IMR-90 (cell line): ENCODE measurements around the gene TRDMT1.

Experiments
- BHLHE40 ChIP-seq: fragments of 150-350 bp; IDR thresholded peaks from 2 replicates; pipeline ENCODE4 v1.6.1; 2016; ENCODE audit warnings: mild to moderate bottlenecking, low read depth, low read length
- CEBPB ChIP-seq: IDR thresholded peaks from 2 replicates; pipeline ENCODE4 v1.6.1; 2012; ENCODE audit warnings: low read depth, low read length, improper control_type of control experiment
- CHD1 ChIP-seq: IDR thresholded peaks from 2 replicates; pipeline ENCODE4 v1.6.1; 2012; ENCODE audit warnings: low read depth, low read length, improper control_type of control experiment
- MAZ ChIP-seq: IDR thresholded peaks from 2 replicates; pipeline ENCODE4 v1.6.1; 2012; ENCODE audit warnings: low read depth, mild to moderate bottlenecking, low read length, improper control_type of control experiment, moderate library complexity, borderline replicate concordance
- MXI1 ChIP-seq: IDR thresholded peaks from 2 replicates; pipeline ENCODE4 v1.6.1; 2012; ENCODE audit warnings: low read depth, mild to moderate bottlenecking, low read length, moderate library complexity, borderline replicate concordance
- NFE2L2 ChIP-seq: fragments of 150-350 bp; IDR thresholded peaks from 2 replicates; pipeline ENCODE4 v1.6.1; 2016; ENCODE audit warnings: low read depth, mild to moderate bottlenecking, low read length
- POLR2A ChIP-seq: IDR thresholded peaks from 2 replicates; pipeline ENCODE4 v1.6.1; 2012; ENCODE audit warnings: mild to moderate bottlenecking, low read depth, low read length
- RAD21 ChIP-seq: IDR thresholded peaks from 2 replicates; pipeline ENCODE4 v1.6.1; 2012; ENCODE audit warnings: low read length, improper control_type of control experiment
- RCOR1 ChIP-seq: IDR thresholded peaks from 2 replicates; pipeline ENCODE4 v1.6.1; 2012; ENCODE audit warnings: mild to moderate bottlenecking, low read length, improper control_type of control experiment; ENCODE audit not compliant: insufficient replicate concordance
- RFX5 ChIP-seq: IDR thresholded peaks from 2 replicates; pipeline ENCODE4 v1.8.0; 2012; ENCODE audit warnings: low read depth, mild to moderate bottlenecking, low read length, moderate library complexity
- SMC3 ChIP-seq: fragments of 150-350 bp; IDR thresholded peaks from 2 replicates; pipeline ENCODE4 v1.6.1; 2016; ENCODE audit warnings: low read depth, mild to moderate bottlenecking, antibody characterized with exemption, low read length, moderate library complexity
- TF ChIP-seq, protein P1 (sequence below): conservative IDR thresholded peaks from 2 replicates; pipeline ENCODE4 v1.5.1; 2012; ENCODE audit warnings: mild to moderate bottlenecking, low read depth, low read length, improper control_type of control experiment
- TF ChIP-seq, protein P2 (sequence below): fragments of 150-350 bp; IDR thresholded peaks from 2 replicates; pipeline ENCODE4 v1.6.1; 2017; ENCODE audit warnings: mild to moderate bottlenecking, antibody characterized with exemption, low read length, low read depth
- TF ChIP-seq, protein P3 (sequence below): fragments of 150-350 bp; IDR thresholded peaks from 2 replicates; pipeline ENCODE4 v1.6.1; 2016; ENCODE audit warnings: low read depth, mild to moderate bottlenecking, low read length, moderate library complexity, borderline replicate concordance

DNA sequence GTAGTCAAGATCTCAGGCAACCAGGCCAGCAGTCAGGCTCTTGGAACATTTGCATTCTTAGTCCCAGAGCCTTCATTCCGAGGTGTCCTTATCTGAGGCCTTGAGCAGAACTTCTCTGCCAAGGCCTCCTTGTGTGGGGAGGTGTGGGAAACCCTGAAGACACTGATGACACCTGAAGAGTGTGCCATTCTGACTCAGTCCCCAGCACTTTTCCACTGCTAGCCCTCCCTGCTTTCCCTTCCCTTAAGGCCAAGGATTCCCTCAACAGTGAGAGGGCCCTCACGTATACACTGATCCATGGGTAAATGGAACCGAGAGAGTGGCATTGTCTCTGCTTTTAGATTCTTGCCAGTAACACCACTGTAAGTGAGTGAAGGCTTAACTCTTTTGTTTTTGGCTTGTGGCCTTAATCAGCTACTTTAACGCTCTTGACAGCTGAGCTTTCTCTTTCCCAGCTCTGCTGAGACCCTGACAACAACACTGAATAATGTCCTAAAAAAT, 30.3 kb downstream of the TRDMT1 start:
- TF ChIP-seq POLR2A (no peak), BHLHE40 (no peak), RCOR1 (no peak), MAZ (no peak), RFX5 (no peak), RAD21 (no peak), NFE2L2 (no peak), SMC3 (no peak), CEBPB (no peak), CHD1 (no peak), MXI1 (no peak)
- TF ChIP-seq, protein P1, sequence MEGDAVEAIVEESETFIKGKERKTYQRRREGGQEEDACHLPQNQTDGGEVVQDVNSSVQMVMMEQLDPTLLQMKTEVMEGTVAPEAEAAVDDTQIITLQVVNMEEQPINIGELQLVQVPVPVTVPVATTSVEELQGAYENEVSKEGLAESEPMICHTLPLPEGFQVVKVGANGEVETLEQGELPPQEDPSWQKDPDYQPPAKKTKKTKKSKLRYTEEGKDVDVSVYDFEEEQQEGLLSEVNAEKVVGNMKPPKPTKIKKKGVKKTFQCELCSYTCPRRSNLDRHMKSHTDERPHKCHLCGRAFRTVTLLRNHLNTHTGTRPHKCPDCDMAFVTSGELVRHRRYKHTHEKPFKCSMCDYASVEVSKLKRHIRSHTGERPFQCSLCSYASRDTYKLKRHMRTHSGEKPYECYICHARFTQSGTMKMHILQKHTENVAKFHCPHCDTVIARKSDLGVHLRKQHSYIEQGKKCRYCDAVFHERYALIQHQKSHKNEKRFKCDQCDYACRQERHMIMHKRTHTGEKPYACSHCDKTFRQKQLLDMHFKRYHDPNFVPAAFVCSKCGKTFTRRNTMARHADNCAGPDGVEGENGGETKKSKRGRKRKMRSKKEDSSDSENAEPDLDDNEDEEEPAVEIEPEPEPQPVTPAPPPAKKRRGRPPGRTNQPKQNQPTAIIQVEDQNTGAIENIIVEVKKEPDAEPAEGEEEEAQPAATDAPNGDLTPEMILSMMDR: no peak
- TF ChIP-seq, protein P2, sequence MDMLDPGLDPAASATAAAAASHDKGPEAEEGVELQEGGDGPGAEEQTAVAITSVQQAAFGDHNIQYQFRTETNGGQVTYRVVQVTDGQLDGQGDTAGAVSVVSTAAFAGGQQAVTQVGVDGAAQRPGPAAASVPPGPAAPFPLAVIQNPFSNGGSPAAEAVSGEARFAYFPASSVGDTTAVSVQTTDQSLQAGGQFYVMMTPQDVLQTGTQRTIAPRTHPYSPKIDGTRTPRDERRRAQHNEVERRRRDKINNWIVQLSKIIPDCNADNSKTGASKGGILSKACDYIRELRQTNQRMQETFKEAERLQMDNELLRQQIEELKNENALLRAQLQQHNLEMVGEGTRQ: no peak
- TF ChIP-seq, protein P3, sequence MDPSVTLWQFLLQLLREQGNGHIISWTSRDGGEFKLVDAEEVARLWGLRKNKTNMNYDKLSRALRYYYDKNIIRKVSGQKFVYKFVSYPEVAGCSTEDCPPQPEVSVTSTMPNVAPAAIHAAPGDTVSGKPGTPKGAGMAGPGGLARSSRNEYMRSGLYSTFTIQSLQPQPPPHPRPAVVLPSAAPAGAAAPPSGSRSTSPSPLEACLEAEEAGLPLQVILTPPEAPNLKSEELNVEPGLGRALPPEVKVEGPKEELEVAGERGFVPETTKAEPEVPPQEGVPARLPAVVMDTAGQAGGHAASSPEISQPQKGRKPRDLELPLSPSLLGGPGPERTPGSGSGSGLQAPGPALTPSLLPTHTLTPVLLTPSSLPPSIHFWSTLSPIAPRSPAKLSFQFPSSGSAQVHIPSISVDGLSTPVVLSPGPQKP: no peak
